Nephron progenitor cell (in vitro differentiated cells): ENCODE data around the gene KLC4.
"Not testable (repeated sequence)": the region's sequence is repeated elsewhere in the genome, so short reads cannot be mapped to it uniquely, and the experiment has no call there.

ENCODE experiments used
- DNase-seq: peaks from one replicate; pipeline ENCODE4 v3.0.0; 2021
- H3K27ac Mint-ChIP-seq: 2 replicates; pipeline ENCODE4 v1.8.0; 2021; ENCODE audit warnings: mild to moderate bottlenecking, moderate library complexity, mixed read lengths
- H3K27me3 Mint-ChIP-seq: 2 replicates; pipeline ENCODE4 v1.8.0; 2021; ENCODE audit warnings: mild to moderate bottlenecking, low read depth, mixed read lengths; ENCODE audit not compliant: poor library complexity
- H3K36me3 Mint-ChIP-seq: 2 replicates; pipeline ENCODE4 v1.8.0; 2021; ENCODE audit warnings: low read depth, mixed read lengths
- H3K4me1 Mint-ChIP-seq: 2 replicates; pipeline ENCODE4 v1.8.0; 2021; ENCODE audit warnings: mixed read lengths
- H3K4me3 Mint-ChIP-seq: 2 replicates; pipeline ENCODE4 v1.8.0; 2021; ENCODE audit warnings: mild to moderate bottlenecking, moderate library complexity, mixed read lengths
- H3K9me3 Mint-ChIP-seq: 2 replicates; pipeline ENCODE4 v1.8.0; 2021; ENCODE audit warnings: mild to moderate bottlenecking, moderate library complexity, mixed read lengths
- CTCF ChIP-seq: fragments of 200-600 bp; sonication (generic); IDR thresholded peaks from 2 replicates; pipeline ENCODE4 v1.5.0; 2021; ENCODE audit warnings: antibody characterized with exemption

Gene KLC4

GRCh38 chr6:43038727-43039126 lies 20.7 kb upstream of the KLC4 start:
- Mint-ChIP-seq H3K27ac (no peak overlapping the region), H3K4me1 (no peaks in the 10 kb centered on the region), H3K36me3 (peaks cover 76% of the 10 kb centered on the region), H3K27me3 (no peaks in the 10 kb centered on the region), H3K9me3 (no peaks in the 10 kb centered on the region), H3K4me3 (no peak overlapping the region)
- TF ChIP-seq CTCF = no peak
- no peak for DNase-seq

GRCh38 chr6:43040542-43041257 lies 18.7 kb upstream of the KLC4 start:
- Mint-ChIP-seq H3K27me3 (no peaks in the 10 kb centered on the region), H3K4me1 (no peaks in the 10 kb centered on the region), H3K27ac (peak overlapping the region; percentile 38), H3K36me3 (peaks cover 67% of the 10 kb centered on the region), H3K4me3 (no peak overlapping the region), H3K9me3 (no peaks in the 10 kb centered on the region)
- no peak for DNase-seq
- no peak for TF ChIP-seq CTCF

GRCh38 chr6:43041475-43041874 lies 18.0 kb upstream of the KLC4 start:
- DNase-seq, H3K27me3 Mint-ChIP-seq, H3K27ac Mint-ChIP-seq, H3K4me1 Mint-ChIP-seq, H3K9me3 Mint-ChIP-seq, H3K4me3 Mint-ChIP-seq: not testable (repeated sequence)
- peaks cover 67% of the 10 kb centered on the region for H3K36me3 Mint-ChIP-seq

- DNase-seq = no peak
- TF ChIP-seq CTCF = no peak
- no peaks in the 10 kb centered on the region for H3K4me1 Mint-ChIP-seq
- H3K36me3 Mint-ChIP-seq = peaks cover 63% of the 10 kb centered on the region
- no peaks in the 10 kb centered on the region for H3K9me3 Mint-ChIP-seq
- no peaks in the 10 kb centered on the region for H3K27me3 Mint-ChIP-seq
- no peak overlapping the region for H3K4me3 Mint-ChIP-seq
- H3K27ac Mint-ChIP-seq = no peak overlapping the region
Measured at GRCh38 chr6:43043310-43043709, 16.1 kb upstream of the KLC4 start.

- Mint-ChIP-seq H3K9me3 (no peaks in the 10 kb centered on the region), H3K27me3 (no peaks in the 10 kb centered on the region), H3K27ac (peak overlapping the region; percentile 80), H3K4me1 (peaks cover 6% of the 10 kb centered on the region), H3K36me3 (peaks cover 62% of the 10 kb centered on the region), H3K4me3 (no peak overlapping the region)
- TF ChIP-seq CTCF = no peak
- DNase-seq = no peak
Measured at GRCh38 chr6:43045371-43045930, 14.0 kb upstream of the KLC4 start.

- Mint-ChIP-seq H3K4me3 (no peak overlapping the region), H3K9me3 (no peaks in the 10 kb centered on the region), H3K4me1 (peaks cover 30% of the 10 kb centered on the region), H3K27ac (no peak overlapping the region), H3K27me3 (no peaks in the 10 kb centered on the region), H3K36me3 (peaks cover 54% of the 10 kb centered on the region)
- TF ChIP-seq CTCF = no peak
- no peak for DNase-seq
Measured at GRCh38 chr6:43047998-43048397, 11.4 kb upstream of the KLC4 start.
